ENCODE data around the gene SLX9.
"Not testable (repeated sequence)": the region's sequence is repeated elsewhere in the genome, so short reads cannot be mapped to it uniquely, and the experiment has no call there.

The SLX9 gene

GRCh38 chr21:44975720-44976555 lies 36.1 kb downstream of the SLX9 start:
- DNase-seq (ENCODE audit: low read depth in 2 of 3, low spot score in 2 of 3) = no peak

DNA sequence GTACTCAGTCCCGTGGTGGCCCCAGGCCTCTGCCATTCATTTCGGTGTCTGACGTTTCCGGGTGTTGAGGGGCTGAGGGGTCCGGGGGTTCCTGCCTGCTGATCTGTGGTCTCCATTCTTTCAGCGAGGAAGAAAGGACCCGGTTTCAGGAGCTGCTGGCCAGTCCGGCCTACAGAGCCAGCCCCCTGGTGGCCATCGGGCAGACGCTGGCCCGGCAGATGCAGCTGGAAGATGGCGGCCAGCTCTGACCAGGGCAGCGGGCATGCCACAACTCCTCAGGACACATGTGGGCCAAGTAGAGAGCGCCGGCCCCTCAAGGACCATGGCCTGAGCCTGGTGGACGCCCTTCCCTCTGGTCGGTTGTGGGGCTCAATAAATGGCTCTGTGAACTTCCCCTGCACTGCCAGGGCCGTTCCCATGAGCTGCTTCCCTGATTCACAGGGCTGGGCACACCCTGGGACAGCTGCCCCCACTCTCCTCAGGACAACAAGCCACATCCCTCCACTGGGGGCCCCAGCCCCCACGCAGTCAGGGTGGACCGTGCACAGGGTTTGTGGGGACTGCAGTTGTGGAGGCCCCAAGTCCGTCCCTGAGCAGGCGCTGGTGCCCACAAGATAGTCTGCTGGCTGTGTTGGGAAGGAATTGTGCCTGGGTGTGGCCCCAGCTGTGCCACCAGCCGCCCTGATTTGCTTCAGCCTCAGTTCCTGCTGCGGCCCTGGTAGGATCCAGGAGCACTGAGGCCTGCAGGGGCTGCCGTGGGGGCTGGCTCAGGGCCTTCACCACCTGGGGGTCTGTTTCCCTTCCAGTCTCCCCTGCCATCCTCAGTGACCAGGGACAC lies 36.9 kb downstream of the SLX9 start:
- DNase-seq (ENCODE audit: low read depth in 2 of 3, low spot score in 2 of 3) = not testable (repeated sequence)

GRCh38 chr21:44977616-44978340 lies 37.9 kb downstream of the SLX9 start:
- DNase-seq (ENCODE audit: low read depth in 2 of 3, low spot score in 2 of 3) = no peak

DNA sequence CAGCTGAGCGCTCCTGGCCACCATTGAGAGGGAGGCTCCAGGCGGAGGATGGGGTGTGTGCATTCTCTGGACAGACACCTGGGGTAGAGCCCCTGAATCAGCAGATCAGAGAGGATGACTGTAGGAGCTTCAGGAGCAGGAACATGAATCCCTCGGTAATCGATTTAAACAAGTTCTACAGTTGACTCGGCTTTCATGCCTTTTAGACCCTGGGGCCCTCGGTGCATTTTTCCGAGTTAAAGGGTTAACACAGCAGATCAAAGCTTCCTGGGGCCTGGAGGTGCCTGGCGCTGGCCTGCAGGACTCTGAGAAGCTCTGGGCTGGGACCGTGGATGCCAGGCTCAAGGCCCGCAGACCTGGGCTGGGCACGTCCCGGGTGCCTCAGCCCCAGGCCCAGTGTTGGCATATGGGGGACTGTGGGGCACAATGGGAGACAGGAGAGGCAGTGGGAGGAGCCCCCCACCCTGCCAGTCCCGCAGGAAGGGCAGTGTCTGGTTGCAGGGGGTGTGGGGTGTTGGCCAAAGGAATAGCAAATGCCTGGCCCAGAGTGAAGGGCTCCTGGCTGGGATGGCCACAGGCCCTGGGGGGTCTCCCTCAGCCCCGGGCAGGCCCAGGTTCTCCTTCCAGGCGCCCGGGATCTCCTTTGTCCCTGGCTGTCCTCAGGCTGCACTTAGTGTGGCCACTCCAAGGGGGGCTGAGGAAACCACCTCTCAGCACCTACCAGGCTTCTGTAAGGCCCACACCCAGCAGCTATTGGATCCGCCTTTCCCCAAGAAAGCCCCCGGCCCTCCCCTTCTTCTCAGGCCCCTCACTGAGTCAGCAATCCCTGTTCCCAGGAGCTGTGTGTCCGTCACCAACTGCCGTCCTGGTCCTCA lies 40.1 kb downstream of the SLX9 start:
- DNase-seq (ENCODE audit: low read depth in 2 of 3, low spot score in 2 of 3) = no peak

- DNase-seq (ENCODE audit: low read depth in 2 of 3, low spot score in 2 of 3) = no peak
These were observed 41.0 kb downstream of the SLX9 start for GRCh38 chr21:44980562-44981489.

GRCh38 chr21:44982558-44983250 lies 42.9 kb downstream of the SLX9 start:
- DNase-seq (ENCODE audit: low read depth in 2 of 3, low spot score in 2 of 3) = no peak

GRCh38 chr21:44983421-44984206 lies 43.8 kb downstream of the SLX9 start:
- DNase-seq (ENCODE audit: low read depth in 2 of 3, low spot score in 2 of 3) = no peak

GRCh38 chr21:44984428-44984791 lies 44.6 kb downstream of the SLX9 start:
- DNase-seq (ENCODE audit: low read depth in 2 of 3, low spot score in 2 of 3) = no peak

DNA sequence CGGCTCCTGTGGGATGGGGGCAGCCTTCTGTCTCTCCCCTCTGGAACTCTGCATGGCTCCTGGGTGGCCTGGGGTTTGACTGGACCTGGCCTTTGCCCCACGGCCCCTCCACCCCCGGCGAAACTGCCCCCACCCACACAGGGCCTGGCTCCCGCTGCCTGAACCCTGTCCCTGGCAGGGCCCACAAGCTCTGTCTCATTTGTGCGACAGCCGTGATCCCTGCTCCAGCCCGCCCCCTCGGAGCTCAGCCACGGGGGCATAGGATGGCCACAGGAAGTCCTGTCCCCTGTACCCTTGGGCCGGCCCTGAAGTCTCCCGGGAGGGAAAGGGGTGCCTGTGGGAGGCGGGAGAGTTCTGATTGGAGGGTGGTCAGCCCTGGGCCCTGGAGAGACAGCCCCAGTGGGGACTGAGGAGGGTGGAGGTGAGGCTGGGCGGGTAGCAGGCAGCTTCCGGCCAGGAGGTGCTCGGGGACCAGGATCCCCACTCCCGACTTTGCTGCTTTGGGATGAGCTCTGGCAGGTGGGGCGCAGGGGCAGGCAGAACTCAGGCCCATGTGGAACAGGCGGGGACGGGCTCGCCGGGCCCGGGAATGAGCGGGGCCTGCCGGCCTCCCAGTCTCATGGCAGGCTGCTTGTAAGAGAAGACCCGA lies 45.1 kb downstream of the SLX9 start:
- DNase-seq (ENCODE audit: low read depth in 2 of 3, low spot score in 2 of 3) = no peak

DNA sequence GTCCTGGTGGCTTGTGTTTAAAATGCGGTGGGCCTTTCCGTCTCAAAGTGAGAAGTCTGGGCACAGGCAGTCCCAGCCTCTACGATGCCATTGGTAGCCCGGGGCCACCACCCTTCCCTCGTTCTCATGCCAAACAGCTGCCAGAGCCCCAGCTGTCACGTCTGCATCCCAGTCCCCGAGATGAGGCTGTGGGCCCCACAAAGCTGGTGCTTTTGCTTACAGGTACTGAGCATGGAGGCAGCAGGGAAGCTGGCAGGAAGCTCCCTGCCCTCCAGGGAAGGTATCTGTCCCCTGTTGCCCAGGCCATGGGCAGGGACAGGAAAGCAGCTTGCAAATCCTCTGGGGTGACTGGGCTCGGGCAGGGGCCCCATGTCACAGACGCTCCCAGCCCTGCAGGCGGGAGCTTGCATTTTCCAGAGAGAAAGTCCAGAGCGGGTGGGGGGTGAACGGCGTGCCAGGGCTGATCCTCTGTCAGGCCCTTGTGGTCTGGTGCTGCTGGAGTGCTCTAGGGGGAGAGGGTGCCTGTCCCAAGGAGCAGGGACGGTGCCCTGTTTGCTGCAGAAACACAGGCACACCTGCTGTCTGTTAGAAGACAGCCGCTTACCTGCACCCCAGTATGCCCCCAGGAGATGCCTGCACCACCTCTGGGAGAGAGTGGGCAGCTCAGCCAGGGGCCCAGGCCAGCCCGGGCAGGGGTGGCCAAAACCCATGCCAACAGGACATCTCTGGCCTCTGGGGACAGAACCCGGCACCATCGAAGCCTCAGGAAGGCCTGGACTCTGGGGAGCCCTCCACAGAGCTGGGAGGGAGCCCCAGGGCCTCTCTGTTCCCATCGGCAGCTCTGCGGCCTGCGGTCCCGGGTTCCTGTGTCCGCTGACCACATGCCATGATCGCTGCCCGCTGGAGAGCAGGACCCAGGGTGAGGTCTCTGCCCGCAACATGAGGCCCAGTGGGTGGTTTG lies 45.9 kb downstream of the SLX9 start:
- no peak for DNase-seq (ENCODE audit: low read depth in 2 of 3, low spot score in 2 of 3)

GRCh38 chr21:44986471-44987291 lies 46.9 kb downstream of the SLX9 start:
- no peak for DNase-seq (ENCODE audit: low read depth in 2 of 3, low spot score in 2 of 3)

DNA sequence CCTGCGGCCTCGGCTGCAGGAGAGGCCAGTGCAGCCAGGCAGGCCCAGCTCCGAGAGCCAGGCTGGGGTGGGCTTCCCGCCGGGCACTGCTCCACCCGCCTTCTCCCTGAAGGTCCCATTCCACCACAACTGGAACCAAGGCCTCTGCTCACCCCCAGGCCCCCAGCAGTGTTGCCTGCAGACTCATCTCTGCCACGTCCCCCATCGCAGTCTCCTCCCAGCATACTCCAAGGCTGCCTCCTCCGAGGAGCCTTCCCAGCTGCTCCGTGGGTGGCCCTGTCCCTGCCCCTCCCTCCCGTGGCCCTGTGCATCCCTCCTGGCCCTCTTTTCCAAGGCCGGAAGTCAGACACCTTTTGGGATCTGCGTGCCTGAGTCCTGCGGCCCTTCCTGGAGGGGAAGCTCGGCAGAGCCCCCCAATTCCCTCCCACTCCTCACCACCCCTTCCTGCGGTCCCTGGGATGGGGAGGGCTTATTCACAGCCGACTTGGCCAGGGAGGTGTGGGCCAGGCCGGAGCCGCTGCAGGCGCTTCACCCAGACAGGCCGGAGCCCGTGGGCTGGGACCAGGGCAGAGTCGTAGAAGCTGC lies 47.6 kb downstream of the SLX9 start:
- DNase-seq (ENCODE audit: low read depth in 2 of 3, low spot score in 2 of 3) = no peak

- no peak for DNase-seq (ENCODE audit: low read depth in 2 of 3, low spot score in 2 of 3)
These were observed 48.2 kb downstream of the SLX9 start for GRCh38 chr21:44987886-44988606.

DNA sequence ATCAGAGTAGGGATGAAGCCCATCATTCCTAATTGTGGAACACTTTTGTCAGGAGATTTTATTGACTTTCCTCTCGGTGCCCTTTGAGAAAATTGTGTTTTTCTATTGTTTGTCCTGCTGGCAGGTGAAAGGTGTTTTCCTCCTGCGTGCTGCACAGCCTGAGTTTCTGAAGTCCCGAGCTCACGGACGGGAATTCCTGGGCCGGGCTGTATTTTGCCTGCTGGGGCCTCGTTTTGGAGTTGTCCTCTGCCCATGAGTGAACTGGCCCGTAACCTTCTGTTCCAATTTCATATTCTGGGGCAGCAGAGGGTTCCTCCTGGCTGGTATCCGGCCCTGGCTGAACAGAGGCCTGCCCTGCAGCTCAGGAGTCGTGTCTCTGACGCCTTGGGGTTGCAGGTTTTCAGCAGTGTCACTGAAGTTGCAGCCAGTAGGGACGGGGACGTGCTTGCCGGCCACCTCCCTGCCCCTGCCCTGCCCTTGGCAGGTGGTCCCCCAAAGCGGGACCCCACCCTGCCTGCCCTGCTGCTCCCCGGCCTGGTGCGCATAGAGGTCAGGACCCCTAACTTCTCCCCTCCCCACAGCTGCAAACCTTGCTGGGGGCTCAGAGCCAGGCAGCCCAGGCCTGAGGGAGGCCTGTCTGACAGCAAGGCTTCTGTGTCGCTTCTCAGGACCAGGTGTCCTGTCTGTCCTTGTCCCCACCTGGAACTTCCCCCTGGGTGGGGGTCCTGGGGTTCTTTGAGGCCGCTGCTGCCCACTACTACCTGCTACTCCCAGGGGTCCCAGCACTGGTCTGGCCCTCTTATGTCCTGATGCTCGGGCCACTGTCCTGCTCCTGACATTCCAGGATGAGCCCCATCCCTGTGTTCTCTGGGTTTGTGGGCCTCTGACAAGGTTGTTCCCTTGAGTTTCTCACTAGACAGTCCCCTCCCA lies 49.0 kb downstream of the SLX9 start:
- DNase-seq (ENCODE audit: low read depth in 2 of 3, low spot score in 2 of 3) = no peak
